Ascending aorta (tissue), 2 donors: ENCODE data around the gene METTL1. TPM values are rescaled to one million over a fixed set of nuclear protein-coding genes. Genes with fewer than 3 reads are reported as not detected.

ENCODE experiments used
- DNase-seq, 2 donors: peaks; one replicate each; pipeline ENCODE4 v3.0.0-alpha.2; 2019; ENCODE audit warnings: low spot score in 2 of 2
- H3K27ac ChIP-seq, 2 donors: fragments of 200-600 bp; sonication (generic); one replicate each; pipeline ENCODE4 v1.5.1; 2016 to 2017; ENCODE audit warnings: mild to moderate bottlenecking in 1 of 2
- H3K27me3 ChIP-seq: fragments of 200-600 bp; sonication (generic); one replicate; pipeline ENCODE4 v1.5.1; 2017
- H3K36me3 ChIP-seq, 2 donors: fragments of 200-600 bp; sonication (generic); one replicate each; pipeline ENCODE4 v1.5.1; 2016
- H3K4me1 ChIP-seq, 2 donors: fragments of 200-600 bp; sonication (generic); one replicate each; pipeline ENCODE4 v1.5.1; 2016 to 2017; ENCODE audit warnings: mild to moderate bottlenecking in 1 of 2
- H3K4me3 ChIP-seq, 2 donors: fragments of 200-600 bp; sonication (generic); one replicate each; pipeline ENCODE4 v1.5.1; 2016 to 2017; ENCODE audit warnings: mild to moderate bottlenecking in 1 of 2
- H3K9me3 ChIP-seq, 2 donors: fragments of 200-600 bp; sonication (generic); one replicate each; pipeline ENCODE4 v1.5.1; 2016
- CTCF ChIP-seq, 3 experiments: fragments of 200-600 bp in 2 of 3; fragments of 450-650 bp in 1 of 3; sonication (generic) in 2 of 3; IDR thresholded peaks; one replicate each; pipeline ENCODE4 v1.5.1; 2016 to 2019; ENCODE audit warnings: antibody characterized with exemption in 3 of 3, mild to moderate bottlenecking in 1 of 3, moderate library complexity in 1 of 3
- intact Hi-C: fragments of 100-400 bp; cut with DNase I; formaldehyde crosslinking; loops from one replicate; pipeline ENCODE4 v1.15.1; 2023
- total RNA-seq: library from RNA; depleted of rRNA; stranded (reverse); fragments of >200 nt; gene quantifications from one replicate; pipeline ENCODE4 v1.1.0, GENCODE V29; 2016

Gene METTL1
- total RNA-seq, 1 donor from 2014 or later: 29.8 TPM

- H3K4me1 ChIP-seq: peaks cover 21 to 24% of the 10 kb centered on the region in 2 donors
- peaks cover 29% of the 10 kb centered on the region for H3K27me3 ChIP-seq
- DNase-seq: no peak
- no peak overlapping the region for H3K4me3 ChIP-seq
- no peaks in the 10 kb centered on the region for H3K9me3 ChIP-seq
- no peaks in the 10 kb centered on the region for H3K36me3 ChIP-seq
- no peak for TF ChIP-seq CTCF (IDR thresholded peaks at IDR 0.05)
- intact Hi-C loops: no loop called here
- H3K27ac ChIP-seq: no peak overlapping the region
These were observed 38.0 kb downstream of the METTL1 start for GRCh38 chr12:57733928-57734327.

DNA sequence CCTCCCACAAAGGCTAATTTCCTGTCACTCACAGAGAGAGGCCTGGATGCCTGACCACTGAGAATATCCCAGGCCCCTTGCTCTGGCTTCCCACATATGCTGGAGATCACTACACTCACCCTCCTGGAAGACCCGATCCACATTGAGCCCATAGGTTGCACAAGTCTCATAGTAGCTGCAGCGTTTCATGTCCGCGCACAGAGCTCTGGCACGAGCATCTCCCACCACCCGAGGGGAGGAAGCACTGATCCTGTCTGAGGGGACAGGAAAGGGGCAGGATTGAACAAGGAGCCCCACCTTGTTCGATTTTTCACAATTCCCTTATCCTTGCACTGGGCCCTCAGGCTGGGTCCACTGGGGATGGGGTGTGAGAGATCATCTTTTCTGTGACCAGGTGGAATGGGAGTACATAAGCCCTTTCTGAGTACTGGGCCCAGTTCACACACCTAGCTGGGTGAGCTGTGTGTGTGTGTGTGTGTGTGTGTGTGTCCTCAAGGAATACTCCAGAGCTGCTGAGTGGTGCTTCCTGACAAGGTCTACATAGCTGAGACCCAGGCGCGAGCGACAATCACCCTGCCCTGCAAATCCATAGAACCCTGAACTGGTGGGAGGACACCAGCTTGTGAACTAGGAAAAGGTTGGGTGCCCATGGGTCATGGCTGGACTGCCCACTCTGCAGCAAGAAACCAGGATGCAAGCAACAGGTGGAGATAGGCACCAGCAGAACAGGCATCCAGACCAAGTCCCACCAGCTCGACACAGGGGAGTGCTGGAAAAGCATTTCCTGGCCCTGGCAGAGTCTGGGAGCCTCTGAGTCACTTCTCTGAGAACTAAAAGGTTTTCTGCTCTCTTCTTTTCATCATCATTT is 38.9 kb downstream of the METTL1 start:
- Histone ChIP-seq H3K9me3 (no peaks in the 10 kb centered on the region), H3K27ac (no peak overlapping the region), H3K4me1 (peaks cover 11 to 16% of the 10 kb centered on the region in 2 donors), H3K27me3 (peaks cover 20% of the 10 kb centered on the region), H3K4me3 (no peak overlapping the region), H3K36me3 (no peaks in the 10 kb centered on the region)
- no peak for DNase-seq
- intact Hi-C loops: no loop called here
- no peak for TF ChIP-seq CTCF (IDR thresholded peaks at IDR 0.05)

- Histone ChIP-seq H3K9me3 (no peaks in the 10 kb centered on the region), H3K4me1 (peaks cover 5 to 9% of the 10 kb centered on the region in 2 donors), H3K27me3 (peaks cover 13% of the 10 kb centered on the region), H3K27ac (no peak overlapping the region), H3K36me3 (no peaks in the 10 kb centered on the region), H3K4me3 (no peak overlapping the region)
- DNase-seq: no peak
- no peak for TF ChIP-seq CTCF (IDR thresholded peaks at IDR 0.05)
- intact Hi-C loops: no loop called here
These were observed 39.6 kb downstream of the METTL1 start for GRCh38 chr12:57732270-57732669.

GRCh38 chr12:57731411-57732080 is 40.4 kb downstream of the METTL1 start:
- peaks cover 10% of the 10 kb centered on the region for H3K27me3 ChIP-seq
- intact Hi-C loops: no loop called here

More at GRCh38 chr12:57731411-57732080, 40.4 kb downstream of the METTL1 start:
- H3K36me3 ChIP-seq: no peaks in the 10 kb centered on the region
- no peaks in the 10 kb centered on the region for H3K9me3 ChIP-seq
- no peak for TF ChIP-seq CTCF (IDR thresholded peaks at IDR 0.05)
- no peak overlapping the region for H3K27ac ChIP-seq
- DNase-seq: peak in 1 of 2 donors; percentile 37
- no peak overlapping the region for H3K4me3 ChIP-seq
- peaks cover 6 to 8% of the 10 kb centered on the region in 2 donors for H3K4me1 ChIP-seq
